K562 (cell line): ENCODE data around the gene RRAD.

ENCODE experiments used
- CCAR2 ChIP-seq: fragments of 200-400 bp; formaldehyde crosslinking; IDR thresholded peaks from 2 replicates; pipeline ENCODE4 v1.6.1; 2017; ENCODE audit warnings: mild to moderate bottlenecking, low read depth, low read length
- CTCF ChIP-seq, 3 experiments: IDR thresholded peaks in 2 of 3; conservative IDR thresholded peaks in 1 of 3; 2 replicates each; pipeline ENCODE4 v1.5.1; 2011 to 2012; ENCODE audit warnings: low read length in 3 of 3, mild to moderate bottlenecking in 3 of 3, control low read depth in 2 of 3, improper control_type of control experiment in 1 of 3, inconsistent platforms in 1 of 3, low read depth in 1 of 3, mixed read lengths in 1 of 3, moderate library complexity in 1 of 3; ENCODE audit not compliant: insufficient read depth in 2 of 3
- EP300 ChIP-seq: IDR thresholded peaks from 2 replicates; pipeline ENCODE4 v1.6.1; 2012; ENCODE audit warnings: low read length, improper control_type of control experiment
- EZH2 ChIP-seq: IDR thresholded peaks from 2 replicates; pipeline ENCODE4 v1.6.1; 2012; ENCODE audit warnings: low read depth, mild to moderate bottlenecking, inconsistent platforms, low read length, borderline replicate concordance
- HNRNPH1 ChIP-seq: fragments of 200-400 bp; formaldehyde crosslinking; optimal IDR thresholded peaks from 2 replicates; pipeline ENCODE3; 2017; ENCODE audit warnings: low read depth, mild to moderate bottlenecking, low read length, moderate library complexity
- POLR2A ChIP-seq: fragments of 450-650 bp; conservative IDR thresholded peaks from 2 replicates; pipeline ENCODE4 v1.6.1; 2016
- SMAD1 ChIP-seq: fragments of 150-350 bp; IDR thresholded peaks from 2 replicates; pipeline ENCODE4 v1.6.1; 2014; ENCODE audit warnings: low read length, low read depth; ENCODE audit not compliant: partially characterized antibody
- SMARCC2 ChIP-seq: fragments of 450-650 bp; IDR thresholded peaks from 2 replicates; pipeline ENCODE4 v1.6.1; 2017; ENCODE audit warnings: antibody characterized with exemption, moderate library complexity, mild to moderate bottlenecking, low read depth
- SP1 ChIP-seq: sonication (generic); formaldehyde crosslinking; IDR thresholded peaks from 2 replicates; pipeline ENCODE4 v1.8.1; 2022; ENCODE audit warnings: mild to moderate bottlenecking, missing genetic modification reagents
- U2AF1 ChIP-seq: fragments of 200-400 bp; formaldehyde crosslinking; optimal IDR thresholded peaks from 2 replicates; pipeline ENCODE3; 2017; ENCODE audit warnings: mild to moderate bottlenecking, low read depth, low read length, moderate library complexity
- XRCC3 ChIP-seq: fragments of 450-650 bp; IDR thresholded peaks from 2 replicates; pipeline ENCODE4 v1.6.1; 2017; ENCODE audit warnings: mild to moderate bottlenecking, moderate library complexity
- ZNF3 ChIP-seq: fragments of 250-450 bp; sonication (Bioruptor Pico); IDR thresholded peaks from 2 replicates; pipeline ENCODE4 v1.5.0; 2021; ENCODE audit warnings: mild to moderate bottlenecking, moderate library complexity
- TF ChIP-seq, protein P1 (sequence below): fragments of 450-650 bp; formaldehyde crosslinking; IDR thresholded peaks from 2 replicates; pipeline ENCODE4 v1.4.0; 2020; ENCODE audit warnings: mild to moderate bottlenecking, mixed read lengths
- TF ChIP-seq, protein P2 (sequence below): fragments of 250-450 bp; sonication (Bioruptor Pico); IDR thresholded peaks from 2 replicates; pipeline ENCODE4 v1.8.0; 2022; ENCODE audit warnings: moderate library complexity, mild to moderate bottlenecking, inconsistent platforms

DNA sequence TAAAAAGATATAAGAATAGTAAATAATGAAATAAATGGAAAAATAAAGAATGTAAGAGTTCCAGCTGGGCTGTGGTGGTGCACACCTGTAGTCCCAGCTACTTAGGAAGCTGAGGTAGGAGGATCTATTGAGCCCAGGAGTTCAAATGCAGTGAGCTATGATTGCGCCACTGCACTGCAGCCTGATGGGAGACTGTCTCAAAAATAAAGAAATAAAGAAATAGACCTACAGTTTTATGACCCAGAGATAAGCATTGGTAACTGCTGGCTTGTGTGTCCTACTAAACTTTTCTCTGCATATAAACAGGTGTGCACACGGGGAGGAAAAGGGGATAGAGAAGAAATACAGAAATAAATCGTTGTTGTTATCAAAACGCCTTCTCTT, 52.8 kb downstream of the RRAD start:
- TF ChIP-seq EZH2 (no peak), SP1 (CRISPR knock-in tag) (no peak), CTCF (IDR thresholded peaks at IDR 0.05 in 2 of 3, conservative IDR thresholded peaks at IDR 0.05 in 1 of 3; ENCODE audit: insufficient read depth in 2 of 3, low read depth in 1 of 3, low read length in 3 of 3) (no peak), CCAR2 (no peak), POLR2A (no peak), SMARCC2 (no peak), EP300 (no peak), HNRNPH1 (no peak), XRCC3 (no peak), ZNF3 (CRISPR knock-in tag) (no peak), U2AF1 (no peak), SMAD1 (no peak)
- TF ChIP-seq, protein P1, sequence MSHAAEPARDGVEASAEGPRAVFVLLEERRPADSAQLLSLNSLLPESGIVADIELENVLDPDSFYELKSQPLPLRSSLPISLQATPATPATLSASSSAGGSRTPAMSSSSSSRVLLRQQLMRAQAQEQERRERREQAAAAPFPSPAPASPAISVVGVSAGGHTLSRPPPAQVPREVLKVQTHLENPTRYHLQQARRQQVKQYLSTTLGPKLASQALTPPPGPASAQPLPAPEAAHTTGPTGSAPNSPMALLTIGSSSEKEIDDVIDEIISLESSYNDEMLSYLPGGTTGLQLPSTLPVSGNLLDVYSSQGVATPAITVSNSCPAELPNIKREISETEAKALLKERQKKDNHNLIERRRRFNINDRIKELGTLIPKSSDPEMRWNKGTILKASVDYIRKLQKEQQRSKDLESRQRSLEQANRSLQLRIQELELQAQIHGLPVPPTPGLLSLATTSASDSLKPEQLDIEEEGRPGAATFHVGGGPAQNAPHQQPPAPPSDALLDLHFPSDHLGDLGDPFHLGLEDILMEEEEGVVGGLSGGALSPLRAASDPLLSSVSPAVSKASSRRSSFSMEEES (CRISPR knock-in tag) = no peak
- TF ChIP-seq, protein P2, sequence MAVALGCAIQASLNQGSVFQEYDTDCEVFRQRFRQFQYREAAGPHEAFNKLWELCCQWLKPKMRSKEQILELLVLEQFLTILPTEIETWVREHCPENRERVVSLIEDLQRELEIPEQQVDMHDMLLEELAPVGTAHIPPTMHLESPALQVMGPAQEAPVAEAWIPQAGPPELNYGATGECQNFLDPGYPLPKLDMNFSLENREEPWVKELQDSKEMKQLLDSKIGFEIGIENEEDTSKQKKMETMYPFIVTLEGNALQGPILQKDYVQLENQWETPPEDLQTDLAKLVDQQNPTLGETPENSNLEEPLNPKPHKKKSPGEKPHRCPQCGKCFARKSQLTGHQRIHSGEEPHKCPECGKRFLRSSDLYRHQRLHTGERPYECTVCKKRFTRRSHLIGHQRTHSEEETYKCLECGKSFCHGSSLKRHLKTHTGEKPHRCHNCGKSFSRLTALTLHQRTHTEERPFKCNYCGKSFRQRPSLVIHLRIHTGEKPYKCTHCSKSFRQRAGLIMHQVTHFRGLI = no peak
